Gastroesophageal sphincter (tissue), 4 donors: ENCODE measurements around the gene TPRN. TPM values are rescaled to one million over a fixed set of nuclear protein-coding genes. Genes with fewer than 3 reads are reported as not detected.

ENCODE experiments used
- ATAC-seq: fragments of 150-250 bp; one replicate; pipeline ENCODE4 v1.9.1; 2016; ENCODE audit warnings: mild to moderate bottlenecking, moderate library complexity
- H3K27ac ChIP-seq, 4 donors: fragments of 200-600 bp; sonication (generic) in 3 of 4; 1 replicate in 3 of 4; 2 replicates in 1 of 4; pipeline ENCODE4 v1.5.1; 2016 to 2019
- H3K27me3 ChIP-seq: fragments of 200-600 bp; sonication (generic); one replicate; pipeline ENCODE4 v1.5.1; 2019
- H3K36me3 ChIP-seq, 2 donors: fragments of 200-600 bp; sonication (generic); one replicate each; pipeline ENCODE4 v1.5.1; 2019; ENCODE audit warnings: control low read depth in 1 of 2
- H3K4me1 ChIP-seq, 3 donors: fragments of 200-600 bp; sonication (generic); 1 replicate in 2 of 3; 2 replicates in 1 of 3; pipeline ENCODE4 v1.5.1; 2016 to 2019; ENCODE audit warnings: control low read depth in 2 of 3
- H3K4me3 ChIP-seq, 2 donors: fragments of 200-600 bp; sonication (generic); one replicate each; pipeline ENCODE4 v1.5.1; 2019; ENCODE audit warnings: mild to moderate bottlenecking in 1 of 2, moderate library complexity in 1 of 2
- H3K9me3 ChIP-seq, 3 donors: fragments of 200-600 bp; sonication (generic); one replicate each; pipeline ENCODE4 v1.5.1; 2017 to 2019; ENCODE audit warnings: control low read depth in 2 of 3
- EP300 ChIP-seq: sonication (generic); formaldehyde crosslinking; IDR thresholded peaks from one replicate; pipeline ENCODE4 v1.6.1; 2017; ENCODE audit warnings: antibody characterized with exemption, mild to moderate bottlenecking
- POLR2A ChIP-seq, 2 donors: fragments of 450-650 bp; IDR thresholded peaks; one replicate each; pipeline ENCODE4 v1.6.1; 2017; ENCODE audit warnings: antibody characterized with exemption in 2 of 2, mild to moderate bottlenecking in 2 of 2, moderate library complexity in 1 of 2
- POLR2AphosphoS5 ChIP-seq: sonication (generic); formaldehyde crosslinking; IDR thresholded peaks from one replicate; pipeline ENCODE4 v1.6.1; 2017; ENCODE audit warnings: antibody characterized with exemption
- WGBS, 2 donors: methylation state at CpG; one replicate each; pipeline ENCODE4 v1.1.5; 2018; ENCODE audit warnings: low coverage in 1 of 2; 5-methylcytosine and 5-hydroxymethylcytosine counted together
- small RNA-seq, 4 donors: library from RNA; depleted of rRNA; stranded (forward); fragments of <200 nt; gene quantifications; one replicate each; pipeline ENCODE3, GENCODE V24; 2016
- total RNA-seq, 4 donors: library from RNA; depleted of rRNA; stranded (reverse); fragments of >200 nt; gene quantifications; one replicate each; pipeline ENCODE4 v1.1.0, GENCODE V29; 2016
- TF ChIP-seq, protein P1 (sequence below), 4 experiments: fragments of 200-600 bp in 2 of 4; fragments of 450-650 bp in 2 of 4; sonication (generic) in 1 of 4; IDR thresholded peaks; one replicate each; pipeline ENCODE4 v1.5.1; 2017 to 2019; ENCODE audit warnings: antibody characterized with exemption in 4 of 4, mild to moderate bottlenecking in 2 of 4, moderate library complexity in 2 of 4

Gene TPRN
- total RNA-seq, 4 donors from 2014 or later = 3.6 to 11.6 (median 6.1) TPM

GRCh38 chr9:137141976-137142936 lies 58.3 kb downstream of the TPRN start:
- Histone ChIP-seq H3K36me3 (no peaks in the 10 kb centered on the region), H3K27me3 (peaks cover 94% of the 10 kb centered on the region), H3K27ac (no peak overlapping the region), H3K4me1 (peaks cover 0 to 18% (median 3%) of the 10 kb centered on the region in 3 donors), H3K9me3 (no peaks in the 10 kb centered on the region), H3K4me3 (no peak overlapping the region)
- TF ChIP-seq POLR2AphosphoS5 = no peak
- TF ChIP-seq, protein P1, sequence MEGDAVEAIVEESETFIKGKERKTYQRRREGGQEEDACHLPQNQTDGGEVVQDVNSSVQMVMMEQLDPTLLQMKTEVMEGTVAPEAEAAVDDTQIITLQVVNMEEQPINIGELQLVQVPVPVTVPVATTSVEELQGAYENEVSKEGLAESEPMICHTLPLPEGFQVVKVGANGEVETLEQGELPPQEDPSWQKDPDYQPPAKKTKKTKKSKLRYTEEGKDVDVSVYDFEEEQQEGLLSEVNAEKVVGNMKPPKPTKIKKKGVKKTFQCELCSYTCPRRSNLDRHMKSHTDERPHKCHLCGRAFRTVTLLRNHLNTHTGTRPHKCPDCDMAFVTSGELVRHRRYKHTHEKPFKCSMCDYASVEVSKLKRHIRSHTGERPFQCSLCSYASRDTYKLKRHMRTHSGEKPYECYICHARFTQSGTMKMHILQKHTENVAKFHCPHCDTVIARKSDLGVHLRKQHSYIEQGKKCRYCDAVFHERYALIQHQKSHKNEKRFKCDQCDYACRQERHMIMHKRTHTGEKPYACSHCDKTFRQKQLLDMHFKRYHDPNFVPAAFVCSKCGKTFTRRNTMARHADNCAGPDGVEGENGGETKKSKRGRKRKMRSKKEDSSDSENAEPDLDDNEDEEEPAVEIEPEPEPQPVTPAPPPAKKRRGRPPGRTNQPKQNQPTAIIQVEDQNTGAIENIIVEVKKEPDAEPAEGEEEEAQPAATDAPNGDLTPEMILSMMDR (IDR thresholded peaks at IDR 0.05) = no peak
- no peak for TF ChIP-seq POLR2A (IDR thresholded peaks at IDR 0.05)
- TF ChIP-seq EP300 = no peak
- WGBS, 2 donors = 65 to 94% methylated on average over 3 to 22 of the region's 24 CpGs
- no peak for ATAC-seq

Small RNA genes within 50 kb of the gene (small RNA-seq; reads per million reads assigned to genes)
- gene MIR3621 = 0 reads per million in 4 donors

Other genes starting within 250 kb of the TPRN start
- not detected for gene LCN12, start 248.5 kb downstream of the TPRN start, total RNA-seq
- gene PTGDS, start 223.2 kb downstream of the TPRN start, total RNA-seq = 100 to 1,000 TPM in 1 of 4 donors, 10 to 100 TPM in 2, 1 to 10 TPM in 1; 7.4 to 132 (median 29.7) TPM
- under 1 TPM in 2 of 4 donors, not detected in 2; 0.40 TPM for gene LCNL1, start 217.7 kb downstream of the TPRN start, total RNA-seq
- gene PAXX, start 208.3 kb downstream of the TPRN start, total RNA-seq = 10 to 100 TPM; 24.2 to 42.6 (median 36.1) TPM
- 1 to 10 TPM in 3 of 4 donors, under 1 TPM in 1; 0.81 to 5.4 (median 2.2) TPM for gene CLIC3, start 204.2 kb downstream of the TPRN start, total RNA-seq
- 10 to 100 TPM; 13.5 to 24.3 (median 19.3) TPM for gene ABCA2, start 172.5 kb downstream of the TPRN start, total RNA-seq
- under 1 TPM in 1 of 4 donors, not detected in 3; 0.20 TPM for gene FUT7, start 168.7 kb downstream of the TPRN start, total RNA-seq
- 10 to 100 TPM; 50.4 to 69.9 (median 59.5) TPM for gene NPDC1, start 154.6 kb downstream of the TPRN start, total RNA-seq
- gene ENTPD2, start 146.7 kb downstream of the TPRN start, total RNA-seq = 1 to 10 TPM in 1 of 4 donors, under 1 TPM in 1, not detected in 2; 0.58 to 1.6 TPM
- 1 to 10 TPM in 1 of 4 donors, under 1 TPM in 3; 0.13 to 1.3 (median 0.19) TPM for gene SAPCD2, start 130.2 kb downstream of the TPRN start, total RNA-seq
- 1 to 10 TPM; 4.2 to 7.3 (median 6.0) TPM for gene UAP1L1, start 123.2 kb downstream of the TPRN start, total RNA-seq
- gene MAN1B1, start 113.8 kb downstream of the TPRN start, total RNA-seq = 10 to 100 TPM; 26.1 to 30.2 (median 29.3) TPM
- gene DPP7, start 86.0 kb downstream of the TPRN start, total RNA-seq = 100 to 1,000 TPM in 3 of 4 donors, 10 to 100 TPM in 1; 74.5 to 124 (median 111) TPM
- gene GRIN1, start 61.6 kb downstream of the TPRN start, total RNA-seq = under 1 TPM in 2 of 4 donors, not detected in 2; 0.08 to 0.13 TPM
- 1 to 10 TPM in 1 of 4 donors, not detected in 3; 7.7 TPM for gene LRRC26, start 30.7 kb downstream of the TPRN start, total RNA-seq
- not detected for gene TMEM210, start 28.7 kb downstream of the TPRN start, total RNA-seq
- 10 to 100 TPM; 11.9 to 32.1 (median 23.7) TPM for gene ANAPC2, start 12.2 kb downstream of the TPRN start, total RNA-seq
- 10 to 100 TPM; 56.8 to 99.0 (median 73.8) TPM for gene SSNA1, start 12.1 kb downstream of the TPRN start, total RNA-seq
- 10 to 100 TPM; 21.9 to 36.1 (median 29.1) TPM for gene TMEM203, start 4.9 kb upstream of the TPRN start, total RNA-seq
- gene NDOR1, start 5.0 kb upstream of the TPRN start, total RNA-seq = 1 to 10 TPM; 4.6 to 9.8 (median 7.6) TPM
- 1 to 10 TPM in 3 of 4 donors, not detected in 1; 1.6 to 5.3 (median 3.1) TPM for gene RNF208, start 21.5 kb upstream of the TPRN start, total RNA-seq
- 1 to 10 TPM in 2 of 4 donors, not detected in 2; 1.1 to 5.8 TPM for gene CYSRT1, start 24.4 kb upstream of the TPRN start, total RNA-seq
- gene RNF224, start 26.8 kb upstream of the TPRN start, total RNA-seq = under 1 TPM in 1 of 4 donors, not detected in 3; 0.57 TPM
- gene SLC34A3, start 30.2 kb upstream of the TPRN start, total RNA-seq = not detected
- 100 to 1,000 TPM; 220 to 488 (median 265) TPM for gene TUBB4B, start 40.5 kb upstream of the TPRN start, total RNA-seq
- gene STPG3, start 50.5 kb upstream of the TPRN start, total RNA-seq = not detected
- 10 to 100 TPM; 36.9 to 58.8 (median 45.2) TPM for gene NELFB, start 54.6 kb upstream of the TPRN start, total RNA-seq
- gene TOR4A, start 77.0 kb upstream of the TPRN start, total RNA-seq = 1 to 10 TPM; 4.7 to 7.4 (median 6.9) TPM
- 10 to 100 TPM in 1 of 4 donors, 1 to 10 TPM in 3; 3.8 to 11.3 (median 4.3) TPM for gene NRARP, start 101.5 kb upstream of the TPRN start, total RNA-seq
- gene EXD3, start 222.4 kb upstream of the TPRN start, total RNA-seq = 10 to 100 TPM in 2 of 4 donors, 1 to 10 TPM in 2; 3.7 to 29.7 (median 10.9) TPM
- gene NOXA1, start 222.7 kb upstream of the TPRN start, total RNA-seq = 1 to 10 TPM; 1.1 to 4.2 (median 3.0) TPM
- under 1 TPM in 1 of 4 donors, not detected in 3; 0.57 TPM for gene ENTPD8, start 240.6 kb upstream of the TPRN start, total RNA-seq